GM12878 (cell line): ENCODE results near the gene TSHR. TPM values are rescaled to one million over a fixed set of nuclear protein-coding genes. Genes with fewer than 3 reads are reported as not detected.

Experiments
- BRCA1 ChIP-seq: IDR thresholded peaks from 2 replicates; pipeline ENCODE4 v1.6.1; 2011; ENCODE audit warnings: low read depth, low read length, improper control_type of control experiment
- CBX3 ChIP-seq: fragments of 200-600 bp; sonication (generic); IDR thresholded peaks from 2 replicates; pipeline ENCODE4 v1.6.1; 2016; ENCODE audit warnings: low read depth, borderline replicate concordance
- CHD2 ChIP-seq: IDR thresholded peaks from 2 replicates; pipeline ENCODE4 v1.6.1; 2011; ENCODE audit warnings: low read depth, low read length, improper control_type of control experiment, borderline replicate concordance
- E2F8 ChIP-seq: fragments of 450-650 bp; IDR thresholded peaks from 2 replicates; pipeline ENCODE4 v1.6.1; 2018; ENCODE audit warnings: mild to moderate bottlenecking, low read depth, moderate library complexity; ENCODE audit not compliant: partially characterized antibody
- ETV6 ChIP-seq, 2 experiments: fragments of 450-650 bp in 1 of 2; IDR thresholded peaks in 1 of 2; conservative IDR thresholded peaks in 1 of 2; 2 replicates each; pipeline ENCODE4 v1.6.1; 2014; ENCODE audit warnings: antibody characterized with exemption in 1 of 2, borderline replicate concordance in 1 of 2, low read depth in 1 of 2, mild to moderate bottlenecking in 1 of 2, moderate library complexity in 1 of 2
- GABPA ChIP-seq: IDR thresholded peaks from 2 replicates; pipeline ENCODE4 v1.6.1; 2014; ENCODE audit warnings: antibody characterized with exemption, low read depth, mild to moderate bottlenecking, inconsistent platforms
- KAT2A ChIP-seq: conservative IDR thresholded peaks from 2 replicates; pipeline ENCODE4 v1.6.1; 2011; ENCODE audit warnings: low read depth, low read length; ENCODE audit not compliant: control insufficient read depth
- MLLT1 ChIP-seq: fragments of 450-650 bp; IDR thresholded peaks from 2 replicates; pipeline ENCODE4 v1.6.1; 2016; ENCODE audit warnings: mild to moderate bottlenecking
- NFYB ChIP-seq: IDR thresholded peaks from 2 replicates; pipeline ENCODE4 v1.6.1; 2011; ENCODE audit warnings: low read depth, mild to moderate bottlenecking, low read length, improper control_type of control experiment, moderate library complexity; ENCODE audit not compliant: insufficient read depth
- NKRF ChIP-seq: fragments of 450-650 bp; conservative IDR thresholded peaks from 2 replicates; pipeline ENCODE4 v1.6.1; 2017; ENCODE audit warnings: mild to moderate bottlenecking, moderate library complexity
- PAX5 ChIP-seq: IDR thresholded peaks from 2 replicates; pipeline ENCODE4 v1.6.1; 2011; ENCODE audit warnings: low read depth, low read length, borderline replicate concordance
- POLR2AphosphoS5 ChIP-seq: IDR thresholded peaks from 2 replicates; pipeline ENCODE4 v1.6.1; 2011; ENCODE audit warnings: mild to moderate bottlenecking, low read length, inconsistent platforms
- RB1 ChIP-seq: fragments of 450-650 bp; formaldehyde crosslinking; IDR thresholded peaks from 2 replicates; pipeline ENCODE4 v1.6.1; 2017; ENCODE audit warnings: mild to moderate bottlenecking, borderline replicate concordance
- RCOR1 ChIP-seq: conservative IDR thresholded peaks from 2 replicates; pipeline ENCODE4 v1.6.1; 2012; ENCODE audit warnings: low read depth, low read length, improper control_type of control experiment
- RFX5 ChIP-seq: IDR thresholded peaks from 2 replicates; pipeline ENCODE4 v1.6.1; 2011; ENCODE audit warnings: low read depth, low read length, improper control_type of control experiment
- SIX5 ChIP-seq: IDR thresholded peaks from 2 replicates; pipeline ENCODE4 v1.6.1; 2011; ENCODE audit warnings: mild to moderate bottlenecking, low read depth, low read length, moderate library complexity; ENCODE audit not compliant: severe bottlenecking
- SUZ12 ChIP-seq: fragments of 200-600 bp; sonication (generic); IDR thresholded peaks from one replicate; pipeline ENCODE4 v1.6.1; 2018; ENCODE audit warnings: antibody characterized with exemption, mild to moderate bottlenecking; ENCODE audit not compliant: unreplicated experiment
- ZNF217 ChIP-seq: fragments of 450-650 bp; IDR thresholded peaks from 2 replicates; pipeline ENCODE4 v1.6.1; 2017; ENCODE audit warnings: antibody characterized with exemption, mild to moderate bottlenecking
- ZNF24 ChIP-seq: fragments of 450-650 bp; IDR thresholded peaks from 2 replicates; pipeline ENCODE4 v1.6.1; 2017; ENCODE audit warnings: antibody characterized with exemption, mild to moderate bottlenecking
- polyA plus RNA-seq, 11 experiments: library from polyadenylated mRNA; depleted of rRNA in 4 of 11; unstranded in 6 of 11; stranded (reverse) in 5 of 11; fragments of >200 nt; fragmentation: Nextera tagmentation in 4 of 11; fragmentation: Illumina TruSeq in 1 of 11; extraction: Ambion mirVana in 4 of 11; extraction: Trizol in 1 of 11; gene quantifications; 1 replicate in 1 of 11; 2 replicates in 10 of 11; pipeline versions ENCODE4 v1.2.1 to v1.2.3, GENCODE V29; 2011 to 2016; ENCODE audit warnings: inconsistent platforms in 2 of 11, missing spikeins in 2 of 11, low read depth in 1 of 11
- total RNA-seq, 4 experiments: library from RNA; depleted of rRNA in 3 of 4; stranded (reverse); fragments of >200 nt in 3 of 4; fragmentation: Illumina TruSeq in 1 of 4; extraction: Trizol in 1 of 4; gene quantifications; 2 replicates each; pipeline versions ENCODE4 v1.2.1 to v1.2.3, GENCODE V29; 2013 to 2021
- TF ChIP-seq, protein P1 (sequence below): IDR thresholded peaks from 2 replicates; pipeline ENCODE4 v1.6.1; 2011; ENCODE audit warnings: low read depth, mild to moderate bottlenecking, low read length, moderate library complexity, borderline replicate concordance; ENCODE audit errors: extremely low read depth

Gene TSHR
- total and polyA plus RNA-seq, 10 of the 15 experiments (the other 5 are each of a cell fraction or from before 2014, with no cell fraction given) = 0.06 to 0.31 TPM; not detected in 8

DNA sequence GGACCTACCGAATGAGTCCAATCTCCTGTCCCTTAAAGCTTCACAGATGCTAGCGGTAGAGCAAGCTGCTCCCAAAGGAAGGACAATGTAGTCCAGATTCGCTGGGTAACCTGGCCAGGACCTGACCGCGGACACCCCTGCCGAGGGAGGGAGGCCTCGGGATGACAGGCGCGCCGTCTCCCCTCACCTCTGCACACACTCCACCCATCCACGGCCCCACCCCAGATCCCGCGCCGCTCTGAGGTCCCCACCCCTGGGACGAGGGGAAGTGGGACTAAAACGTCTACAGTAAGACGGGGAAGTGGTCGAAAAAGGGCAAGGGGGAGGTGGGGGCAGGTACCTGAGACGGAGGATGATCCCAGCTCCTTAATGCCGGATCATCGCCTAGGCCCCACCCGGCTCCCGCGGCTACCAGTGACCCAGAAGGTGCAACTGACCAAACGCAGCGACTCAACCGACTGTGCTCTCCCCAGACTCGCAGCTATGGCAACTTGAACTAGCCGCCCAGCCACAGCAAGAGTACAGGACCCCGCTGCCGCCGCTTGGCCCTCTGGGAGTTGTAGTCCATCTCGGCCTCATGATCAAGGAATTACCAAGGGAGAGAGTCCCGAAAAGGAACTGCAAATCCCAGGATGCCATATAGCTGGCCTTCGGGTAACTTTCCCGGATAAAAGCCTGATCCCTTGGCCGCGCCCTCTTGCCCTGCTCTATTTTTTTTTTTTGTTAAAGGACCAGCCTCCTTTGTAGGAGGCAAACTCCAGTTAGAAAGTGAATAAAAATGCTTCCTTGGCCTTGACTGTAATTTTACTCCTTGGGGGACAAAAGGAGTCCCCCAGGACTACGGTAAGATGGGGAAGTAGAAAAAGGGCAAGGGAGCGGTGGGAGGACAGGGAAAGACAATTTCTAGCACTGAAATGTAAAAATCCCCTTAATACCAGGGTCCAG, 13.9 kb upstream of the TSHR start, which contains the start of gene CEP128 (continued):
- TF ChIP-seq E2F8 (no peak), SUZ12 (no peak), SIX5 (peak; percentile 94), BRCA1 (no peak), ETV6 (conservative IDR thresholded peaks at IDR 0.05 in 1 of 2, IDR thresholded peaks at IDR 0.05 in 1 of 2; ENCODE audit: borderline replicate concordance in 1 of 2, low read depth in 1 of 2) (no peak), ZNF217 (no peak), RB1 (no peak), NFYB (no peak), RCOR1 (0 out of 2 replicates have a peak, but pooled peaks have one; percentile 66), CHD2 (peak; percentile 87), ZNF24 (no peak), MLLT1 (no peak), CBX3 (no peak), PAX5 (no peak), RFX5 (no peak), NKRF (peak; percentile 99), KAT2A (no peak), POLR2AphosphoS5 (0 out of 2 replicates have a peak, but pooled peaks have one; percentile 45), GABPA (0 out of 2 replicates have a peak, but pooled peaks have one; percentile 20)
- TF ChIP-seq, protein P1, sequence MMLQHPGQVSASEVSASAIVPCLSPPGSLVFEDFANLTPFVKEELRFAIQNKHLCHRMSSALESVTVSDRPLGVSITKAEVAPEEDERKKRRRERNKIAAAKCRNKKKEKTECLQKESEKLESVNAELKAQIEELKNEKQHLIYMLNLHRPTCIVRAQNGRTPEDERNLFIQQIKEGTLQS = no peak
